HepG2 (cell line): Measurements from ENCODE around the gene PKP3. TPM values are rescaled to one million over a fixed set of nuclear protein-coding genes. Genes with fewer than 3 reads are reported as not detected.

ENCODE experiments used
- CCDC6 ChIP-seq: sonication (generic); formaldehyde crosslinking; IDR thresholded peaks from 2 replicates; pipeline ENCODE4 v1.8.1; 2022; ENCODE audit warnings: mild to moderate bottlenecking, missing genetic modification reagents, moderate library complexity
- ETV6 ChIP-seq: sonication (generic); formaldehyde crosslinking; conservative IDR thresholded peaks from 2 replicates; pipeline ENCODE4 v1.4.0; 2020; ENCODE audit warnings: missing genetic modification reagents
- HOXA5 ChIP-seq: sonication (generic); formaldehyde crosslinking; IDR thresholded peaks from 2 replicates; pipeline ENCODE4 v1.4.0; 2020; ENCODE audit warnings: missing genetic modification reagents
- KLF6 ChIP-seq: IDR thresholded peaks from 2 replicates; pipeline ENCODE4 v1.8.0; 2016; ENCODE audit warnings: missing biosample characterization, missing genetic modification reagents
- MNT ChIP-seq: fragments of 450-650 bp; IDR thresholded peaks from 2 replicates; pipeline ENCODE4 v1.6.1; 2016
- NFYC ChIP-seq: IDR thresholded peaks from 2 replicates; pipeline ENCODE4 v1.6.1; 2016; ENCODE audit warnings: missing genetic modification reagents, missing compliant biosample characterization
- POLR2G ChIP-seq: fragments of 200-400 bp; formaldehyde crosslinking; IDR thresholded peaks from 2 replicates; pipeline ENCODE4 v1.6.1; 2018; ENCODE audit warnings: mild to moderate bottlenecking, low read depth, low read length, moderate library complexity
- TP53 ChIP-seq: sonication (generic); formaldehyde crosslinking; conservative IDR thresholded peaks from 2 replicates; pipeline ENCODE4 v1.4.0; 2020; ENCODE audit warnings: missing genetic modification reagents
- ZBTB7B ChIP-seq: sonication (generic); formaldehyde crosslinking; IDR thresholded peaks from 2 replicates; pipeline ENCODE4 v1.4.0; 2020; ENCODE audit warnings: missing genetic modification reagents
- ZNF274 ChIP-seq: sonication (generic); formaldehyde crosslinking; IDR thresholded peaks from 2 replicates; pipeline ENCODE4 v1.5.1; 2020; ENCODE audit warnings: mild to moderate bottlenecking, missing genetic modification reagents
- ZNF383 ChIP-seq: sonication (generic); formaldehyde crosslinking; IDR thresholded peaks from 2 replicates; pipeline ENCODE4 v1.4.0; 2020; ENCODE audit warnings: missing genetic modification reagents, mild to moderate bottlenecking, borderline replicate concordance
- ZNF605 ChIP-seq: sonication (generic); formaldehyde crosslinking; IDR thresholded peaks from 2 replicates; pipeline ENCODE4 v1.8.0; 2022; ENCODE audit warnings: mild to moderate bottlenecking, missing genetic modification reagents
- ZNF749 ChIP-seq: sonication (generic); formaldehyde crosslinking; IDR thresholded peaks from 2 replicates; pipeline ENCODE4 v1.8.0; 2022; ENCODE audit warnings: mild to moderate bottlenecking, missing genetic modification reagents, moderate library complexity, borderline replicate concordance
- polyA plus RNA-seq, 8 experiments: library from polyadenylated mRNA; depleted of rRNA in 3 of 8; stranded (reverse) in 7 of 8; unstranded in 1 of 8; fragments of >200 nt; fragmentation: Illumina TruSeq in 4 of 8; extraction: Trizol in 4 of 8; gene quantifications; 2 replicates each; pipeline versions ENCODE4 v1.2.1 to v1.2.3, GENCODE V29; 2011 to 2016; ENCODE audit warnings: low read depth in 4 of 8, missing spikeins in 1 of 8, mixed read lengths in 1 of 8; ENCODE audit not compliant: insufficient read depth in 1 of 8
- total RNA-seq, 5 experiments: library from RNA; depleted of rRNA; stranded (reverse); fragments of >200 nt; fragmentation: Illumina TruSeq; extraction: Trizol; gene quantifications; 2 replicates each; pipeline ENCODE4 v1.2.3, GENCODE V29; 2016; ENCODE audit warnings: low read depth in 1 of 5
- TF ChIP-seq, protein P1 (sequence below): sonication (generic); formaldehyde crosslinking; IDR thresholded peaks from 2 replicates; pipeline ENCODE4 v1.8.1; 2023; ENCODE audit warnings: mild to moderate bottlenecking, moderate library complexity, missing genetic modification reagents
- TF ChIP-seq, protein P2 (sequence below): sonication (generic); formaldehyde crosslinking; IDR thresholded peaks from 2 replicates; pipeline ENCODE4 v1.4.0; 2020; ENCODE audit warnings: missing genetic modification reagents
- TF ChIP-seq, protein P3 (sequence below): sonication (generic); formaldehyde crosslinking; IDR thresholded peaks from 2 replicates; pipeline ENCODE4 v1.4.0; 2020; ENCODE audit warnings: missing genetic modification reagents, borderline replicate concordance

Gene PKP3
- total and polyA plus RNA-seq, 2 of the 13 experiments (the other 11 are each of a cell fraction or from before 2014, with no cell fraction given): 18.0 to 28.7 TPM

DNA sequence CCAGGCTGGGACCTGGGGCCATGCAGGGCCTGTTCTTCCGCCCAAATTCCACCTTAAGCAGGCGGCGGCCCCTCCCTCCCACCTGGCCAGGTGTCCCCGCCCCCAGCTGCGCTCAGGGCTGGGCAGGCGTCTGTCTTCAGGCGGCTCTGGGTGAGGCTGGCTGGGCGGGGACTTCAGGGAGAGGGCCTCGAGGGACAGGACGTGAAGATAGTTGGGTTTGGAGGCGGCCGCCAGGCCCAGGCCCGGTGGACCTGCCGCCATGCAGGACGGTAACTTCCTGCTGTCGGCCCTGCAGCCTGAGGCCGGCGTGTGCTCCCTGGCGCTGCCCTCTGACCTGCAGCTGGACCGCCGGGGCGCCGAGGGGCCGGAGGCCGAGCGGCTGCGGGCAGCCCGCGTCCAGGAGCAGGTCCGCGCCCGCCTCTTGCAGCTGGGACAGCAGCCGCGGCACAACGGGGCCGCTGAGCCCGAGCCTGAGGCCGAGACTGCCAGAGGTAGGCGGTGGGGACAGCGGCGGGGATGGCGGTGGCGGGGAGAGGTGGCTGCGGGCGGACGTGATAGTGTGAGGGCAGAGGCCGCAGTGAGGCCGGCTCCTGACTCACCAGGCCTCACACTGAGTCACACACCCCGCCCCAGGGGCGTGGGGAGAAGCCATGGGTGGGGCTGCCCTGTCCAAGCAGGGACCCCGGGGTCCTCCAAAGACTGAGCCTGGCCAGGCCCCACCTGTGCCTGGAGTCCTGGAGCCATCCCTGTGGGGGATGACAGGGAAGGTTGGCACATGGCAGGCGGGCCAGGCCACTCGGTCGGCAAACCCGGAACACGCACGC, at the start of gene PKP3 (continued):
- TF ChIP-seq HOXA5 (CRISPR knock-in tag) (no peak), MNT (no peak; the same call in 1 of the 2 replicates), NFYC (CRISPR knock-in tag) (no peak), ZNF274 (CRISPR knock-in tag) (peak; percentile 33; the same call in 1 of the 2 replicates), POLR2G (peak; percentile 63), CCDC6 (no peak), ZNF605 (CRISPR knock-in tag) (peak; percentile 68; the same call in 1 of the 2 replicates), ZNF383 (CRISPR knock-in tag) (no peak), ZNF749 (CRISPR knock-in tag) (peak; percentile 77; the same call in 1 of the 2 replicates), ETV6 (peak; percentile 17; the same call in 1 of the 2 replicates), TP53 (no peak), ZBTB7B (CRISPR knock-in tag) (no peak), KLF6 (CRISPR knock-in tag) (no peak)
- TF ChIP-seq, protein P1, sequence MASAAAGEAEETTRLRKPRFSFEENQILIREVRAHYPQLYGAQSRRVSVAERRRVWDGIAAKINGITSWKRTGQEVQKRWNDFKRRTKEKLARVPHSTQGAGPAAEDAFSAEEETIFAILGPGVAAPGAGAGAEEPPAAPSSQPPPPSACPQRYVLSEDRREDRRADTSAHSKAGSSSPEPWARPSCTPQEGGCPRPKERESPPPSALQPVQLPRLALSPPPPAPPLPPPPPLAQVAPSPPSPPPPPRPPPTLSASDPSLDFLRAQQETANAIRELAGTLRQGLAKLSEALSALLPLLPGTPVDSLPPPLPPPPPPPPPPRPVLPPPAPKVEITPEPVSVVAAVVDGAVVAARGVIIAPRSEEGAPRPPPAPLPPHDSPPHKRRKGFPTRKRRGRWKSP: no peak
- TF ChIP-seq, protein P2, sequence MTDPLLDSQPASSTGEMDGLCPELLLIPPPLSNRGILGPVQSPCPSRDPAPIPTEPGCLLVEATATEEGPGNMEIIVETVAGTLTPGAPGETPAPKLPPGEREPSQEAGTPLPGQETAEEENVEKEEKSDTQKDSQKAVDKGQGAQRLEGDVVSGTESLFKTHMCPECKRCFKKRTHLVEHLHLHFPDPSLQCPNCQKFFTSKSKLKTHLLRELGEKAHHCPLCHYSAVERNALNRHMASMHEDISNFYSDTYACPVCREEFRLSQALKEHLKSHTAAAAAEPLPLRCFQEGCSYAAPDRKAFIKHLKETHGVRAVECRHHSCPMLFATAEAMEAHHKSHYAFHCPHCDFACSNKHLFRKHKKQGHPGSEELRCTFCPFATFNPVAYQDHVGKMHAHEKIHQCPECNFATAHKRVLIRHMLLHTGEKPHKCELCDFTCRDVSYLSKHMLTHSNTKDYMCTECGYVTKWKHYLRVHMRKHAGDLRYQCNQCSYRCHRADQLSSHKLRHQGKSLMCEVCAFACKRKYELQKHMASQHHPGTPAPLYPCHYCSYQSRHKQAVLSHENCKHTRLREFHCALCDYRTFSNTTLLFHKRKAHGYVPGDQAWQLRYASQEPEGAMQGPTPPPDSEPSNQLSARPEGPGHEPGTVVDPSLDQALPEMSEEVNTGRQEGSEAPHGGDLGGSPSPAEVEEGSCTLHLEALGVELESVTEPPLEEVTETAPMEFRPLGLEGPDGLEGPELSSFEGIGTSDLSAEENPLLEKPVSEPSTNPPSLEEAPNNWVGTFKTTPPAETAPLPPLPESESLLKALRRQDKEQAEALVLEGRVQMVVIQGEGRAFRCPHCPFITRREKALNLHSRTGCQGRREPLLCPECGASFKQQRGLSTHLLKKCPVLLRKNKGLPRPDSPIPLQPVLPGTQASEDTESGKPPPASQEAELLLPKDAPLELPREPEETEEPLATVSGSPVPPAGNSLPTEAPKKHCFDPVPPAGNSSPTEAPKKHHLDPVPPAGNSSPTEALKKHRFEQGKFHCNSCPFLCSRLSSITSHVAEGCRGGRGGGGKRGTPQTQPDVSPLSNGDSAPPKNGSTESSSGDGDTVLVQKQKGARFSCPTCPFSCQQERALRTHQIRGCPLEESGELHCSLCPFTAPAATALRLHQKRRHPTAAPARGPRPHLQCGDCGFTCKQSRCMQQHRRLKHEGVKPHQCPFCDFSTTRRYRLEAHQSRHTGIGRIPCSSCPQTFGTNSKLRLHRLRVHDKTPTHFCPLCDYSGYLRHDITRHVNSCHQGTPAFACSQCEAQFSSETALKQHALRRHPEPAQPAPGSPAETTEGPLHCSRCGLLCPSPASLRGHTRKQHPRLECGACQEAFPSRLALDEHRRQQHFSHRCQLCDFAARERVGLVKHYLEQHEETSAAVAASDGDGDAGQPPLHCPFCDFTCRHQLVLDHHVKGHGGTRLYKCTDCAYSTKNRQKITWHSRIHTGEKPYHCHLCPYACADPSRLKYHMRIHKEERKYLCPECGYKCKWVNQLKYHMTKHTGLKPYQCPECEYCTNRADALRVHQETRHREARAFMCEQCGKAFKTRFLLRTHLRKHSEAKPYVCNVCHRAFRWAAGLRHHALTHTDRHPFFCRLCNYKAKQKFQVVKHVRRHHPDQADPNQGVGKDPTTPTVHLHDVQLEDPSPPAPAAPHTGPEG: no peak
- TF ChIP-seq, protein P3, sequence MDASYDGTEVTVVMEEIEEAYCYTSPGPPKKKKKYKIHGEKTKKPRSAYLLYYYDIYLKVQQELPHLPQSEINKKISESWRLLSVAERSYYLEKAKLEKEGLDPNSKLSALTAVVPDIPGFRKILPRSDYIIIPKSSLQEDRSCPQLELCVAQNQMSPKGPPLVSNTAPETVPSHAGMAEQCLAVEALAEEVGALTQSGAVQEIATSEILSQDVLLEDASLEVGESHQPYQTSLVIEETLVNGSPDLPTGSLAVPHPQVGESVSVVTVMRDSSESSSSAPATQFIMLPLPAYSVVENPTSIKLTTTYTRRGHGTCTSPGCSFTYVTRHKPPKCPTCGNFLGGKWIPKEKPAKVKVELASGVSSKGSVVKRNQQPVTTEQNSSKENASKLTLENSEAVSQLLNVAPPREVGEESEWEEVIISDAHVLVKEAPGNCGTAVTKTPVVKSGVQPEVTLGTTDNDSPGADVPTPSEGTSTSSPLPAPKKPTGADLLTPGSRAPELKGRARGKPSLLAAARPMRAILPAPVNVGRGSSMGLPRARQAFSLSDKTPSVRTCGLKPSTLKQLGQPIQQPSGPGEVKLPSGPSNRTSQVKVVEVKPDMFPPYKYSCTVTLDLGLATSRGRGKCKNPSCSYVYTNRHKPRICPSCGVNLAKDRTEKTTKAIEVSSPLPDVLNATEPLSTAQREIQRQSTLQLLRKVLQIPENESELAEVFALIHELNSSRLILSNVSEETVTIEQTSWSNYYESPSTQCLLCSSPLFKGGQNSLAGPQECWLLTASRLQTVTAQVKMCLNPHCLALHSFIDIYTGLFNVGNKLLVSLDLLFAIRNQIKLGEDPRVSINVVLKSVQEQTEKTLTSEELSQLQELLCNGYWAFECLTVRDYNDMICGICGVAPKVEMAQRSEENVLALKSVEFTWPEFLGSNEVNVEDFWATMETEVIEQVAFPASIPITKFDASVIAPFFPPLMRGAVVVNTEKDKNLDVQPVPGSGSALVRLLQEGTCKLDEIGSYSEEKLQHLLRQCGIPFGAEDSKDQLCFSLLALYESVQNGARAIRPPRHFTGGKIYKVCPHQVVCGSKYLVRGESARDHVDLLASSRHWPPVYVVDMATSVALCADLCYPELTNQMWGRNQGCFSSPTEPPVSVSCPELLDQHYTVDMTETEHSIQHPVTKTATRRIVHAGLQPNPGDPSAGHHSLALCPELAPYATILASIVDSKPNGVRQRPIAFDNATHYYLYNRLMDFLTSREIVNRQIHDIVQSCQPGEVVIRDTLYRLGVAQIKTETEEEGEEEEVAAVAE: no peak
